ENCODE data around the gene ZWILCH.
"Not testable (repeated sequence)": the region's sequence is repeated elsewhere in the genome, so short reads cannot be mapped to it uniquely, and the experiment has no call there.

ZWILCH gene

GRCh38 chr15:66588971-66589370, 83.8 kb downstream of the ZWILCH start:
- TF ChIP-seq CTCF (conservative IDR thresholded peaks at IDR 0.05) (no peak), ZFX (IDR thresholded peaks at IDR 0.05) (no peak)

GRCh38 chr15:66589429-66589828, 84.3 kb downstream of the ZWILCH start:
- H3K27ac ChIP-seq: not testable (repeated sequence)

More at GRCh38 chr15:66588971-66589370, 83.8 kb downstream of the ZWILCH start:
- H3K27ac ChIP-seq: no peak overlapping the region

- TF ChIP-seq CTCF (conservative IDR thresholded peaks at IDR 0.05): no peak
- TF ChIP-seq ZFX (IDR thresholded peaks at IDR 0.05): no peak
- peak overlapping the region; percentile 67; the same call in 1 of the 2 replicates for H3K27ac ChIP-seq
These were observed 85.3 kb downstream of the ZWILCH start for GRCh38 chr15:66590435-66590834.

GRCh38 chr15:66591322-66591862, 86.3 kb downstream of the ZWILCH start:
- TF ChIP-seq CTCF (conservative IDR thresholded peaks at IDR 0.05) (no peak), ZFX (IDR thresholded peaks at IDR 0.05) (no peak)
- H3K27ac ChIP-seq: peak overlapping the region; percentile 67

GRCh38 chr15:66592505-66593218, 87.5 kb downstream of the ZWILCH start:
- peak overlapping the region; percentile 67 for H3K27ac ChIP-seq
- TF ChIP-seq CTCF (conservative IDR thresholded peaks at IDR 0.05) (no peak), ZFX (IDR thresholded peaks at IDR 0.05) (no peak)

GRCh38 chr15:66593219-66593780, 88.2 kb downstream of the ZWILCH start:
- TF ChIP-seq CTCF (conservative IDR thresholded peaks at IDR 0.05): no peak
- H3K27ac ChIP-seq: peak overlapping the region; percentile 67

- TF ChIP-seq CTCF (conservative IDR thresholded peaks at IDR 0.05): no peak
- no peak for TF ChIP-seq ZFX (IDR thresholded peaks at IDR 0.05)
- peak overlapping the region; percentile 67 for H3K27ac ChIP-seq
These were observed 89.2 kb downstream of the ZWILCH start for GRCh38 chr15:66594344-66594743.
